ENCODE measurements around the gene POLR3GL. TPM values are rescaled to one million over a fixed set of nuclear protein-coding genes. Genes with fewer than 3 reads are reported as not detected.

Gene POLR3GL
- total and polyA plus RNA-seq, 10 of the 15 experiments (the other 5 are each of a cell fraction or from before 2014, with no cell fraction given) = 12.8 to 47.0 (median 26.6) TPM

DNA sequence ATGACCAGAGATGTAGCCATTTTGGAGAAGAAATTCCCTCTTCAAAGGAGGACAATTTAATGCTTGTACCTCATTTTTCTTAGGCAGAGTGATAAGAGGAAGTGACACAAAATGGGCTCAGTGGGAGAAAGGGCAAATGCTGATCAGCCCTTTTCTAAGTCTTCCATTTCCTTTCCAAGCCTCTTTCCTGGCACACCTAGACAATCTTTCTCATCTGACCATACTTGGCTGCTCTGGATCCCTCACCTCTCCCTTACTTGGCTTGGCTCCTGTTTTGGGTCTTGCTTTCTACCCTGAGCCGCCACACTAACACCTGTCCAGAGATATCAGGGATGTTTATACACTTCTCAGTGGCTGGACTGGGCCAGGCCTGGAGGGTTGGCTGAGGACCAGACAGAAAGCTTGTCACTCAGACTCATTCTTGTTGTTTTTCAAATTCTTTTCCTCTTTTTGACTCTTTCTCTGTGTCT lies 18.8 kb downstream of the POLR3GL start (continued):
- TF ChIP-seq IKZF2 (IDR thresholded peaks at IDR 0.05) (peak; percentile 30 to 33; a peak in 1 of 4 replicates), CHD2 (IDR thresholded peaks at IDR 0.05; ENCODE audit: borderline replicate concordance, low read depth, low read length) (no peak)
- TF ChIP-seq, protein P1, sequence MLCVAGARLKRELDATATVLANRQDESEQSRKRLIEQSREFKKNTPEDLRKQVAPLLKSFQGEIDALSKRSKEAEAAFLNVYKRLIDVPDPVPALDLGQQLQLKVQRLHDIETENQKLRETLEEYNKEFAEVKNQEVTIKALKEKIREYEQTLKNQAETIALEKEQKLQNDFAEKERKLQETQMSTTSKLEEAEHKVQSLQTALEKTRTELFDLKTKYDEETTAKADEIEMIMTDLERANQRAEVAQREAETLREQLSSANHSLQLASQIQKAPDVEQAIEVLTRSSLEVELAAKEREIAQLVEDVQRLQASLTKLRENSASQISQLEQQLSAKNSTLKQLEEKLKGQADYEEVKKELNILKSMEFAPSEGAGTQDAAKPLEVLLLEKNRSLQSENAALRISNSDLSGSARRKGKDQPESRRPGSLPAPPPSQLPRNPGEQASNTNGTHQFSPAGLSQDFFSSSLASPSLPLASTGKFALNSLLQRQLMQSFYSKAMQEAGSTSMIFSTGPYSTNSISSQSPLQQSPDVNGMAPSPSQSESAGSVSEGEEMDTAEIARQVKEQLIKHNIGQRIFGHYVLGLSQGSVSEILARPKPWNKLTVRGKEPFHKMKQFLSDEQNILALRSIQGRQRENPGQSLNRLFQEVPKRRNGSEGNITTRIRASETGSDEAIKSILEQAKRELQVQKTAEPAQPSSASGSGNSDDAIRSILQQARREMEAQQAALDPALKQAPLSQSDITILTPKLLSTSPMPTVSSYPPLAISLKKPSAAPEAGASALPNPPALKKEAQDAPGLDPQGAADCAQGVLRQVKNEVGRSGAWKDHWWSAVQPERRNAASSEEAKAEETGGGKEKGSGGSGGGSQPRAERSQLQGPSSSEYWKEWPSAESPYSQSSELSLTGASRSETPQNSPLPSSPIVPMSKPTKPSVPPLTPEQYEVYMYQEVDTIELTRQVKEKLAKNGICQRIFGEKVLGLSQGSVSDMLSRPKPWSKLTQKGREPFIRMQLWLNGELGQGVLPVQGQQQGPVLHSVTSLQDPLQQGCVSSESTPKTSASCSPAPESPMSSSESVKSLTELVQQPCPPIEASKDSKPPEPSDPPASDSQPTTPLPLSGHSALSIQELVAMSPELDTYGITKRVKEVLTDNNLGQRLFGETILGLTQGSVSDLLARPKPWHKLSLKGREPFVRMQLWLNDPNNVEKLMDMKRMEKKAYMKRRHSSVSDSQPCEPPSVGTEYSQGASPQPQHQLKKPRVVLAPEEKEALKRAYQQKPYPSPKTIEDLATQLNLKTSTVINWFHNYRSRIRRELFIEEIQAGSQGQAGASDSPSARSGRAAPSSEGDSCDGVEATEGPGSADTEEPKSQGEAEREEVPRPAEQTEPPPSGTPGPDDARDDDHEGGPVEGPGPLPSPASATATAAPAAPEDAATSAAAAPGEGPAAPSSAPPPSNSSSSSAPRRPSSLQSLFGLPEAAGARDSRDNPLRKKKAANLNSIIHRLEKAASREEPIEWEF (IDR thresholded peaks at IDR 0.05; ENCODE audit: insufficient replicate concordance, low read depth, low read length) = no peak

DNA sequence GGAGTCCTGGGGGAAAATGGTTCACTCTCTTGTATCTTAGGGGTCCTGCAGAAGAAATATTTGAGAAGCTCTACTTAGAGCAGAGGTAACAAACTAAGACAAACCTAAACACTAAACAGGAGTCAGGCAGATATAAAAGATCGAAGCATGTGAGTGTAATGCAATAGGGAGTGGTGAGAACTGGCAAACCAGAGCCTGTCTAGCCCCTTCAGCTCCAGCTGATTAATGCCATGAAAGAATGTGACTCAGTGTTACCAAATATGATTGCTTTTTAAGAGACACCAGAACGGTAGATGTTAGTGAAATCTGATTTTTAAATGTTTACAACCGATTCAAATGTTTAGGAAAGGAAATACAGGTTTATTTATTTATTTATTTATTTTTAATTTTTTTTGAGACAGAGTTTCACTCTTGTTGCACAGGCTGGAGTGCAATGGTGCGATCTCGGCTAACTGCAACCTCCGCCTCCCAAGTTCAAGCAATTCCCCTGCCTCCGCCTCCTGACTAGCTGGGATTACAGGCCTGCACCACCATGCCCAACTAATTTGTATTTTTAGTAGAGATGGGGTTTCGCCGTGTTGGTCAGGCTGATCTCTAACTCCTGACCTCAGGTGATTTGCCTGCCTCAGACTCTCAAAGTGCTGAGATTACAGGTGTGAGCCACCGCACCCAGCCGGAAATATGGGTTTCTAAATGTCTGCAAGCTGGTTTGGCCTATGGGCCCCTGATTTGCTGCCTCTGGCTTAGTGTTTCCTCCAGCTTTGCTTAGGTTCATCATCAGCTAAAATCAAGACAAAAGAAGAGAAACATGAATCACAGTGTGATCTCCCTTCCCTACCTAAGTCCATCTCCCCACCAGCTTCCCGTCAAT lies 19.7 kb downstream of the POLR3GL start:
- no peak overlapping the region for H3K4me3 ChIP-seq
- H3K27me3 ChIP-seq (replicated peaks in 1 of 2; ENCODE audit: control insufficient read depth in 2 of 2, insufficient read depth in 2 of 2, low read length in 1 of 2) = no peaks in the 10 kb centered on the region
- no peak overlapping the region for H2AFZ ChIP-seq (ENCODE audit: control insufficient read depth, low read depth, low read length)
- H4K20me1 ChIP-seq (ENCODE audit: control insufficient read depth, insufficient read depth) = no peaks in the 10 kb centered on the region
- ChIA-PET POLR2A (interaction anchor here (0.6 to 3.9 kb wide), 7 partner anchors 9 to 55 kb away, joined by 3 to 21 read pairs (median 4); partner anchors contain the start of genes ANKRD34A, POLR3GL and TXNIP), CTCF (interaction anchor here (0.8 to 9.4 kb wide), 2 partner anchors 8 to 22 kb away, joined by 3 to 196 read pairs; partner anchors contain the start of gene TXNIP), RAD21 (ENCODE audit: unreplicated experiment) (interaction anchor here (1.1 to 1.2 kb wide), 2 partner anchors 13 to 51 kb away, joined by 3 read pairs; no protein-coding TSS in a partner anchor), SMC1A (ENCODE audit: uncharacterized antibody, unreplicated experiment) (interaction anchor here (0.8 to 10.9 kb wide), 3 partner anchors 9 to 52 kb away, joined by 4 to 244 read pairs (median 5); partner anchors contain the start of genes ANKRD34A, POLR3GL and TXNIP)
- FAIRE-seq = no peak
- in situ Hi-C loops (cut with MboI) = no loop called here
- WGBS (ENCODE audit: insufficient coverage, insufficient replicate concordance, low lambda C conversion rate, missing lambda C conversion rate) = 61% methylated on average over 12 of the region's 12 CpGs
- H3K9ac ChIP-seq (ENCODE audit: control insufficient read depth, insufficient read depth, low read length) = no peak overlapping the region
- TF ChIP-seq ZZZ3 (IDR thresholded peaks at IDR 0.05; ENCODE audit: control insufficient read depth, insufficient read length, low read depth) (no peak), ZNF274 (IDR thresholded peaks at IDR 0.05; ENCODE audit: insufficient read depth, insufficient read length) (no peak), MTA2 (IDR thresholded peaks at IDR 0.05; ENCODE audit: low read depth) (no peak), GABPA (IDR thresholded peaks at IDR 0.05; ENCODE audit: low read depth) (no peak), BRCA1 (IDR thresholded peaks at IDR 0.05; ENCODE audit: low read depth, low read length) (no peak), ZNF24 (IDR thresholded peaks at IDR 0.05) (no peak), NBN (IDR thresholded peaks at IDR 0.05) (no peak)
- TF ChIP-seq, protein P2, sequence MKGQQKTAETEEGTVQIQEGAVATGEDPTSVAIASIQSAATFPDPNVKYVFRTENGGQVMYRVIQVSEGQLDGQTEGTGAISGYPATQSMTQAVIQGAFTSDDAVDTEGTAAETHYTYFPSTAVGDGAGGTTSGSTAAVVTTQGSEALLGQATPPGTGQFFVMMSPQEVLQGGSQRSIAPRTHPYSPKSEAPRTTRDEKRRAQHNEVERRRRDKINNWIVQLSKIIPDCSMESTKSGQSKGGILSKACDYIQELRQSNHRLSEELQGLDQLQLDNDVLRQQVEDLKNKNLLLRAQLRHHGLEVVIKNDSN (IDR thresholded peaks at IDR 0.05; ENCODE audit: borderline replicate concordance, extremely low read length, insufficient read depth, low read depth, low read length) = no peak
- no peak overlapping the region for H3K27ac ChIP-seq (ENCODE audit: control insufficient read depth, insufficient read depth)
- BruUV-seq (replicated peaks) = no TSS peak
- H3K9me3 ChIP-seq (replicated peaks; ENCODE audit: control insufficient read depth, insufficient read depth, low read length) = no peaks in the 10 kb centered on the region
- no peaks in the 10 kb centered on the region for H3K36me3 ChIP-seq (ENCODE audit: control insufficient read depth in 2 of 2, insufficient read depth in 2 of 2, low read length in 1 of 2)
- no peaks in the 10 kb centered on the region for H3K79me2 ChIP-seq (ENCODE audit: control insufficient read depth, insufficient read depth, low read length)
- no peak overlapping the region for H3K4me2 ChIP-seq (ENCODE audit: control insufficient read depth, insufficient read depth)
- intact Hi-C loops (cut with micrococcal nuclease; ENCODE audit: unreplicated experiment) = no loop called here
- peaks cover 38% of the 10 kb centered on the region for H3K4me1 ChIP-seq (ENCODE audit: control insufficient read depth, insufficient read depth, low read length)
- no peak for ATAC-seq
- DNase-seq (ENCODE audit: low read depth, low spot score) = no peak

Measured in GM12878 (cell line).